Retinal pigment epithelial cell (primary cell): Measurements from ENCODE around the gene WLS.

Experiments used
- DNase-seq: peaks from one replicate; pipeline ENCODE4 v3.0.0-alpha.2; 2010; ENCODE audit warnings: low read depth
- H3K4me3 ChIP-seq: 2 replicates; pipeline ENCODE4 v1.5.1; 2011; ENCODE audit warnings: mild to moderate bottlenecking, low read length, control low read depth, moderate library complexity
- CTCF ChIP-seq: conservative IDR thresholded peaks from 2 replicates; pipeline ENCODE4 v1.5.1; 2011; ENCODE audit warnings: low read depth, low read length, control low read depth, inconsistent platforms

The WLS gene

GRCh38 chr1:68140536-68140935, 91.8 kb downstream of the WLS start:
- no peak overlapping the region for H3K4me3 ChIP-seq
- no peak for TF ChIP-seq CTCF
- DNase-seq = peak; percentile 24

- H3K4me3 ChIP-seq = no peak overlapping the region
- TF ChIP-seq CTCF = no peak
- no peak for DNase-seq
Measured at GRCh38 chr1:68136187-68136586, 96.1 kb downstream of the WLS start.

GRCh38 chr1:68132426-68133130, 99.7 kb downstream of the WLS start:
- TF ChIP-seq CTCF = no peak
- DNase-seq = no peak
- H3K4me3 ChIP-seq = no peak overlapping the region

GRCh38 chr1:68131261-68131660, 101.1 kb downstream of the WLS start:
- no peak for DNase-seq
- no peak for TF ChIP-seq CTCF
- H3K4me3 ChIP-seq = no peak overlapping the region

- no peak overlapping the region for H3K4me3 ChIP-seq
- no peak for TF ChIP-seq CTCF
- no peak for DNase-seq
Measured at GRCh38 chr1:68129536-68130250, 102.6 kb downstream of the WLS start.

- TF ChIP-seq CTCF = no peak
- H3K4me3 ChIP-seq = no peak overlapping the region
- DNase-seq = no peak
Measured at GRCh38 chr1:68128820-68129219, 103.5 kb downstream of the WLS start.

GRCh38 chr1:68128157-68128556, 104.2 kb downstream of the WLS start:
- no peak overlapping the region for H3K4me3 ChIP-seq
- no peak for DNase-seq
- no peak for TF ChIP-seq CTCF
